Breast epithelium (tissue), 4 donors: ENCODE measurements around the gene CMKLR1. TPM values are rescaled to one million over a fixed set of nuclear protein-coding genes. Genes with fewer than 3 reads are reported as not detected.

ENCODE experiments used
- DNase-seq, 2 donors: peaks; one replicate each; pipeline ENCODE4 v3.0.0-alpha.2; 2019; ENCODE audit warnings: low spot score in 2 of 2
- H3K27ac ChIP-seq, 2 donors: fragments of 200-600 bp; sonication (generic) in 1 of 2; one replicate each; pipeline ENCODE4 v1.5.1; 2016 to 2019; ENCODE audit warnings: mild to moderate bottlenecking in 1 of 2
- H3K27me3 ChIP-seq, 2 donors: fragments of 200-600 bp; sonication (generic) in 1 of 2; one replicate each; pipeline versions ENCODE4 v1.5.1 to v1.6.0; 2017 to 2019; ENCODE audit warnings: control low read depth in 1 of 2, mild to moderate bottlenecking in 1 of 2
- H3K36me3 ChIP-seq: fragments of 200-600 bp; one replicate; pipeline ENCODE4 v1.5.1; 2019
- H3K4me1 ChIP-seq, 2 donors: fragments of 200-600 bp; sonication (generic); one replicate each; pipeline ENCODE4 v1.5.1; 2016 to 2019; ENCODE audit warnings: control low read depth in 1 of 2
- H3K4me3 ChIP-seq, 3 donors: fragments of 200-600 bp; sonication (generic); 1 replicate in 2 of 3; 2 replicates in 1 of 3; pipeline ENCODE4 v1.5.1; 2016 to 2019; ENCODE audit warnings: mild to moderate bottlenecking in 3 of 3, moderate library complexity in 2 of 3
- H3K9me3 ChIP-seq, 2 donors: fragments of 200-600 bp; sonication (generic) in 1 of 2; one replicate each; pipeline ENCODE4 v1.5.1; 2016 to 2019; ENCODE audit warnings: control low read depth in 1 of 2
- CTCF ChIP-seq, 3 donors: fragments of 450-650 bp; IDR thresholded peaks; one replicate each; pipeline ENCODE4 v1.5.1; 2016 to 2017; ENCODE audit warnings: antibody characterized with exemption in 3 of 3, mild to moderate bottlenecking in 3 of 3, moderate library complexity in 3 of 3
- POLR2A ChIP-seq: fragments of 450-650 bp; IDR thresholded peaks from one replicate; pipeline ENCODE4 v1.6.1; 2016; ENCODE audit warnings: antibody characterized with exemption, mild to moderate bottlenecking, moderate library complexity
- POLR2AphosphoS5 ChIP-seq, 3 donors: sonication (generic); formaldehyde crosslinking; IDR thresholded peaks; one replicate each; pipeline ENCODE4 v1.6.1; 2017; ENCODE audit warnings: antibody characterized with exemption in 3 of 3
- intact Hi-C: fragments of 100-400 bp; cut with DNase I; formaldehyde crosslinking; loops from one replicate; pipeline ENCODE4 v1.15.1; 2023; ENCODE audit warnings: low total_unique reads
- total RNA-seq, 3 donors: library from RNA; depleted of rRNA; stranded (reverse); fragments of >200 nt; gene quantifications; one replicate each; pipeline ENCODE4 v1.1.0, GENCODE V29; 2016

CMKLR1 gene
- 10 to 100 TPM in 1 of 3 donors, 1 to 10 TPM in 2; 4.9 to 30.2 (median 9.1) TPM for total RNA-seq

DNA sequence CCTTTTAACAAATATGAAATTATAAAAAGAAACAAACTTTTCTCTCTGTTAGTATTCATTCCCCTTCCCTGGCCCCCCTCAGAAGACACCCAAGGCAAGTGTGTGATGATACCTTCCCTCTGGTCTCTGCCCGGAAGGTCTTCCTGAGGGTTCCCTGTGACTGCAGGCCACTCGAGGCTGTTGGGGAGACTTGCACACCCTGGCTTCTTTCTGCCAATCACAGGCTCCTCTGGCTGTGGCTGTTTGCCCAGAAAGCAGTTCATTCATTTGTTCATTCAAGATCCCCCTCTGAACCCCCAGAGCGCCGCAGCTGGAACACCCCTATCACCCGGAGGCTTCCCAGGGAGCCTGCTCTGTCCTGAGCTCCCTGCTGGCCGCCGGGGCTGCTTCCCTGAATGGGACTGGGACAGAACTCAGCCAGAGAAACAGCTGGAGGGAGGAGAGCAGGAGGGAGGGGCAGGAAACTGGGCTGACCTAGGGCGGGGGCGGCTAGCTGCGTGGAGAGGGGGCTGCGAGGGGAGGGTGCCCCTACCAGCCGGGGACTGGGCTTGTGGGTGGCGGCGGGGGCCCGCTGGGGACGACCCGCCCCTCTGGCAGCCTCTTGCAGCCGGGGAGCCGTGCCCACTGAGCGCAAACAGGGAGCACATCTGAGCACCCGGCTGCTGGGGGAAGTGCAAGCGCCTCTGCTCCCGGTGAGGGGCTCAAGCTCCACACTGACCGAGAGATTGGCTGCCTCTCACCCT lies at the start of gene CMKLR1:
Gene CMKLR1, minus strand, starts transcription at position 397 of the 743 bp plus-strand sequence. CDS start 45,720 bp downstream, outside the sequence.
- intact Hi-C loops: no loop called here
- Histone ChIP-seq H3K27me3 (no peaks in the 10 kb centered on the region), H3K4me3 (peak within 1 kb of the TSS; percentile 32 to 55 (median 35)), H3K4me1 (no peaks in the 10 kb centered on the region), H3K36me3 (no peaks in the 10 kb centered on the region), H3K27ac (peak within 1 kb of the TSS in 1 of 2 donors; percentile 74), H3K9me3 (no peaks in the 10 kb centered on the region)
- TF ChIP-seq POLR2A (no peak), POLR2AphosphoS5 (IDR thresholded peaks at IDR 0.05) (no peak), CTCF (IDR thresholded peaks at IDR 0.05) (no peak)
- DNase-seq: peak in 1 of 2 donors; percentile 21

DNA sequence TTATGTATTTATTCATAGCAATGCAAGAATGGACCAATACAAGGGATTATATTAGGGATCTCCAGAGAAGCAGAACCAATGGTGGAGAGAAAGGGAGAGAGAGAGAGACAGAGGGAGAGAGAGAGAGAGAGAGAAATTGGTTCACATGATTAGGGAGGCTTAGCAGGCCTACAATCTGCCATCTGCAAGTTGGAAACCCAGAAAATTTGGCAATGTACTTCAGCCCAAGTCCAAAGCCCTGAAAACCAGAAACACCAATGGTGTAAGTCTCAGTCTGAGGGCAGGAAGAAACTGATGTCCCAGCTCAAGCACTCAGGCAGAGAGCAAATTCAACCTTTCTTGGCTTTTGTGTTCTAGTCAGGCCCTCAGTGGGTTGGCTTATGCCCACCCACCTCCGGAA lies 48.7 kb upstream of the CMKLR1 start:
- H3K4me1 ChIP-seq: no peaks in the 10 kb centered on the region
- H3K36me3 ChIP-seq: no peaks in the 10 kb centered on the region
- no peak for TF ChIP-seq POLR2A
- no peak for TF ChIP-seq POLR2AphosphoS5 (IDR thresholded peaks at IDR 0.05)
- no peak for TF ChIP-seq CTCF (IDR thresholded peaks at IDR 0.05)
- H3K9me3 ChIP-seq: peaks cover 0 to 9% of the 10 kb centered on the region in 2 donors
- no peak overlapping the region for H3K4me3 ChIP-seq
- peak overlapping the region in 1 of 2 donors; percentile 25 for H3K27ac ChIP-seq
- intact Hi-C loops: no loop called here
- H3K27me3 ChIP-seq: no peaks in the 10 kb centered on the region
- no peak for DNase-seq

DNA sequence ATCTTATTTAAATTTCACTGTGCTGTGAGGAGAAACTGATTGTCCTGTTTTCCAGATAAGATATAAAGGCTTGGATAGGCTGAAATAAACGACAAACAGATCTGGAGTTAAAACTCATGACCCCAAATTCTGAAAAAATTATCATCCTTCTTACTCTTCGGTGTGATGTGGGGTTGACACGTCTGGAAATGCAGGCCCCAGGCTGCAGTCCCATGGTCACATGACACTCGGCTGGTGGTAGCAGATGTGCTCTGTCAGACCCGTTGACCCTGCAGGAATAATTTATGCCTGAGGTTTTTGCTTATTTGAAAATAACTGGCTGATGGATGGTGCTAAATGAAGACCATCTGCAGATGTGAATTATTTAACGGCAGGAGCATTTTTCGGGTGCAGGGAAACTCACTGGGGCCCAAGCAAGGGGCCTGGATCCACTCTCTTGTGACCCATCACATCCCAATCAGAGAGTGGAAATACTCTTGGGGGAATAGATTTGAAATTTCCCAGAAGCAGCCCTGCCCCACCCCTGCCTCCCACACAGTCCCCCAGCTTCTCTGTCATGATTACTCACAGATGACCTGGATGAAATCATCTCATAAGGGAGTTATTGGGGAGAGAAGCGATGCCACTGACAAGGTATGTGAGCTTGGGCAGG lies 47.7 kb upstream of the CMKLR1 start:
- H3K27ac ChIP-seq: peak overlapping the region in 1 of 2 donors; percentile 25
- H3K27me3 ChIP-seq: no peaks in the 10 kb centered on the region
- H3K4me3 ChIP-seq: no peak overlapping the region
- TF ChIP-seq CTCF (IDR thresholded peaks at IDR 0.05) (no peak), POLR2AphosphoS5 (IDR thresholded peaks at IDR 0.05) (no peak), POLR2A (no peak)
- H3K9me3 ChIP-seq: peaks cover 0 to 9% of the 10 kb centered on the region in 2 donors
- intact Hi-C loops: no loop called here
- no peak for DNase-seq
- H3K4me1 ChIP-seq: no peaks in the 10 kb centered on the region
- no peaks in the 10 kb centered on the region for H3K36me3 ChIP-seq

DNA sequence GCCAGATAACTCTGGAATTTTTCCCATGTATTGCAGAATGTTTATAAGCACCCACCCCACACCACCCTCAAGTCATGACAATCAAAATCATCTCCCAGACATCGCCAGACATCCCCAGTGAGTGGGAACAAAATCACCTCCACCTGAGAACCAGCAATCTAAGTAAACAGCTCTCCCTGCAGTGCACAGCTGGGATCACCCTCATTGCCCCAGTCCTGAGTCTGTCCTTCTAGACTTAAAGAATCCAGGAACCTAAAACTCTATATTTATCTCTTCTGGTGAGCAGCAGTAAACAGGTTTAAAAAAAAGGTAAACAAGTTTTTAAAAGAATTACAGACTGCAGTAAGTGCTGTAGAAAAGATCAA lies 43.3 kb upstream of the CMKLR1 start:
- H3K9me3 ChIP-seq: peaks cover 0 to 14% of the 10 kb centered on the region in 2 donors
- no peak for TF ChIP-seq CTCF (IDR thresholded peaks at IDR 0.05)
- no peak for TF ChIP-seq POLR2AphosphoS5 (IDR thresholded peaks at IDR 0.05)
- no peak for TF ChIP-seq POLR2A
- H3K27ac ChIP-seq: no peak overlapping the region
- no peaks in the 10 kb centered on the region for H3K27me3 ChIP-seq
- DNase-seq: no peak
- H3K36me3 ChIP-seq: no peaks in the 10 kb centered on the region
- H3K4me1 ChIP-seq: no peaks in the 10 kb centered on the region
- intact Hi-C loops: no loop called here
- H3K4me3 ChIP-seq: no peak overlapping the region

DNA sequence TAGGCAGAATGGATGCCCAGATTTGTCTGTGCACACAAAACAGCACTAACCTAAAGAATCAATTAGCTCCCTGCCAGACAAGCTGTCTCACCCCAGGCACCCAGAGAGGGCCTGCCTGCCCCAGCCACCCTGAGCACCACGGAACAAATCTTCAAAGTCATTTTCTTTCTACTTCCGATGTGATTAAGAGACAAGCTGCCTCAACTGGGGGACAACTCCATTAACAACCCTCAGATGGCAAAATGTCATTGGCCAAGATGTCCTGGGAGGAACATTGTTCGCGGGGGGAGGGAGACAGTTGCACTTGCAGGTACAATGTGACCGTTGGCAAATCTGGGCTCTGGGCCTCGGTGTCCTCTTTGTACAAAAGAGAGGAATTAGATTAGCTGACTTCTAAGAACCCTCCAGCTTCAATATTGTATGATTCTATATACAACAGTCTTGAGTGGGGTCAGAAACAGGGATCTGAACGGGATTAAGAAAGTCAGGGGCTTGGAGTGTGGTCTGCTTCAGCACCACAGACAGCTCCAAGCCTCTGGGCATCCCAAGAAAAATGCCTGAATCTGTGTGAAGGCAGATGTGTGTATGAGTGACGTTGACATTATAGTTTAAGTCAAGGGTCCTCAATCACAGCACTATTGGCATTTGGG lies 42.8 kb upstream of the CMKLR1 start:
- Histone ChIP-seq H3K36me3 (no peaks in the 10 kb centered on the region), H3K27me3 (no peaks in the 10 kb centered on the region), H3K4me1 (no peaks in the 10 kb centered on the region), H3K27ac (no peak overlapping the region), H3K9me3 (peaks cover 0 to 16% of the 10 kb centered on the region in 2 donors), H3K4me3 (no peak overlapping the region)
- TF ChIP-seq POLR2A: no peak
- TF ChIP-seq CTCF (IDR thresholded peaks at IDR 0.05): no peak
- TF ChIP-seq POLR2AphosphoS5 (IDR thresholded peaks at IDR 0.05): no peak
- intact Hi-C loops: no loop called here
- no peak for DNase-seq
